OCI-LY3 (cell line): ENCODE measurements around the gene OSBPL9.

Experiments used
- EZH2phosphoT487 ChIP-seq: fragments of 200-600 bp; shearing (Covaris generic); IDR thresholded peaks from 2 replicates; pipeline ENCODE4 v1.6.1; 2018; ENCODE audit warnings: antibody characterized with exemption, mixed run types, low read depth
- TF ChIP-seq, protein P1 (sequence below): fragments of 200-600, 300-600 bp; sonication (generic); IDR thresholded peaks from 2 replicates; pipeline ENCODE4 v1.5.1; 2014; ENCODE audit warnings: antibody characterized with exemption, low read length, low read depth

DNA sequence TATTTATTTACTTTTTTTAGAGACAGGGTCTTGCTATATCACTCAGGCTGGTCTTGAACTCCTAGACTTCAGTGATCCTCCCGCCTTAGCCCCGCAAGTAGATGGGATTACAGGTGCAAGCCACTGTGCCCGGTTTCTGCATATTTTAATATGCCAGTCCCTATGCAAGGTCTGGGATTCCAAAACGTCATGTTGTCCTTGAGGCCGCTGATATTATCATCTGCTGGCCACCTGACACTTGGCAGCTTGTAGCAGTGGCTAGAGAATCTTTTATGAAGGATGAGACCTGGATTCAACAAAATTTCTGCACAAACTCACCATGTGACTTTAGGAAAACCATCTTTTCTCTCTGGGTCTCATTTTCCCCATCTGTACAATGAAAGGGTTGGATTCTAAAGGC, 32.9 kb upstream of the OSBPL9 start:
- TF ChIP-seq, protein P1, sequence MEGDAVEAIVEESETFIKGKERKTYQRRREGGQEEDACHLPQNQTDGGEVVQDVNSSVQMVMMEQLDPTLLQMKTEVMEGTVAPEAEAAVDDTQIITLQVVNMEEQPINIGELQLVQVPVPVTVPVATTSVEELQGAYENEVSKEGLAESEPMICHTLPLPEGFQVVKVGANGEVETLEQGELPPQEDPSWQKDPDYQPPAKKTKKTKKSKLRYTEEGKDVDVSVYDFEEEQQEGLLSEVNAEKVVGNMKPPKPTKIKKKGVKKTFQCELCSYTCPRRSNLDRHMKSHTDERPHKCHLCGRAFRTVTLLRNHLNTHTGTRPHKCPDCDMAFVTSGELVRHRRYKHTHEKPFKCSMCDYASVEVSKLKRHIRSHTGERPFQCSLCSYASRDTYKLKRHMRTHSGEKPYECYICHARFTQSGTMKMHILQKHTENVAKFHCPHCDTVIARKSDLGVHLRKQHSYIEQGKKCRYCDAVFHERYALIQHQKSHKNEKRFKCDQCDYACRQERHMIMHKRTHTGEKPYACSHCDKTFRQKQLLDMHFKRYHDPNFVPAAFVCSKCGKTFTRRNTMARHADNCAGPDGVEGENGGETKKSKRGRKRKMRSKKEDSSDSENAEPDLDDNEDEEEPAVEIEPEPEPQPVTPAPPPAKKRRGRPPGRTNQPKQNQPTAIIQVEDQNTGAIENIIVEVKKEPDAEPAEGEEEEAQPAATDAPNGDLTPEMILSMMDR, result no peak
- no peak for TF ChIP-seq EZH2phosphoT487
